Omental fat pad (tissue), 4 donors: ENCODE data around the gene ASF1B. TPM values are rescaled to one million over a fixed set of nuclear protein-coding genes. Genes with fewer than 3 reads are reported as not detected.

ENCODE experiments used
- ATAC-seq: fragments of 150-250 bp; one replicate; pipeline ENCODE4 v1.9.1; 2016; ENCODE audit warnings: mild to moderate bottlenecking, moderate library complexity; ENCODE audit not compliant: low FRiP score
- DNase-seq: peaks from one replicate; pipeline ENCODE4 v3.0.0-alpha.2; 2019; ENCODE audit warnings: low spot score
- CTCF ChIP-seq, 3 donors: fragments of 450-650 bp; IDR thresholded peaks; one replicate each; pipeline ENCODE4 v1.5.1; 2016 to 2017; ENCODE audit warnings: antibody characterized with exemption in 3 of 3, mild to moderate bottlenecking in 3 of 3, moderate library complexity in 2 of 3
- total RNA-seq, 4 donors: library from RNA; depleted of rRNA; stranded (reverse); fragments of >200 nt; gene quantifications; one replicate each; pipeline ENCODE4 v1.1.0, GENCODE V29; 2016

The ASF1B gene
- total RNA-seq, 4 donors from 2014 or later, result 0.37 to 2.5 (median 0.95) TPM; not detected in 1

- TF ChIP-seq CTCF (IDR thresholded peaks at IDR 0.05), result no peak
- ATAC-seq, result no peak
- no peak for DNase-seq
These were observed 25.7 kb downstream of the ASF1B start for GRCh38 chr19:14110650-14111049.

GRCh38 chr19:14107581-14108461 is 28.6 kb downstream of the ASF1B start:
- no peak for TF ChIP-seq CTCF (IDR thresholded peaks at IDR 0.05)
- DNase-seq, result no peak
- ATAC-seq, result no peak

- ATAC-seq (no peak), DNase-seq (no peak)
- no peak for TF ChIP-seq CTCF (IDR thresholded peaks at IDR 0.05)
These were observed 29.5 kb downstream of the ASF1B start for GRCh38 chr19:14106840-14107239.

GRCh38 chr19:14105680-14106079 is 30.7 kb downstream of the ASF1B start:
- DNase-seq (no peak), ATAC-seq (no peak)
- no peak for TF ChIP-seq CTCF (IDR thresholded peaks at IDR 0.05)

GRCh38 chr19:14103310-14103709 is 33.1 kb downstream of the ASF1B start:
- no peak for TF ChIP-seq CTCF (IDR thresholded peaks at IDR 0.05)
- no peak for ATAC-seq
- DNase-seq, result no peak

- no peak for DNase-seq
- no peak for TF ChIP-seq CTCF (IDR thresholded peaks at IDR 0.05)
- ATAC-seq, result no peak
These were observed 33.6 kb downstream of the ASF1B start for GRCh38 chr19:14102756-14103155.

GRCh38 chr19:14102102-14102696 is 34.2 kb downstream of the ASF1B start:
- ATAC-seq, result no peak
- no peak for TF ChIP-seq CTCF (IDR thresholded peaks at IDR 0.05)
- DNase-seq, result no peak
